ENCODE results near the gene PLB1.

PLB1 gene

GRCh38 chr2:28451793-28452533 lies 43.9 kb upstream of the PLB1 start:
- no peaks in the 10 kb centered on the region for H3K4me1 ChIP-seq (ENCODE audit: control insufficient read depth, insufficient read depth, low read length)
- H3K27me3 ChIP-seq (ENCODE audit: control insufficient read depth, insufficient read depth, low read length), result no peaks in the 10 kb centered on the region
- H3K4me3 ChIP-seq (ENCODE audit: low read depth, low read length), result no peak overlapping the region
- no peaks in the 10 kb centered on the region for H3K9me3 ChIP-seq (ENCODE audit: control insufficient read depth, insufficient read depth, low read length)
- H3K27ac ChIP-seq (ENCODE audit: low read depth, low read length), result no peak overlapping the region
- H3K9ac ChIP-seq (ENCODE audit: low read depth, low read length), result no peak overlapping the region
- H3K36me3 ChIP-seq (ENCODE audit: control insufficient read depth, insufficient read depth, low read length), result no peaks in the 10 kb centered on the region

- H3K4me3 ChIP-seq (ENCODE audit: low read depth, low read length), result no peak overlapping the region
- H3K9me3 ChIP-seq (ENCODE audit: control insufficient read depth, insufficient read depth, low read length), result no peaks in the 10 kb centered on the region
- H3K36me3 ChIP-seq (ENCODE audit: control insufficient read depth, insufficient read depth, low read length), result no peaks in the 10 kb centered on the region
- H3K27ac ChIP-seq (ENCODE audit: low read depth, low read length), result no peak overlapping the region
- no peaks in the 10 kb centered on the region for H3K27me3 ChIP-seq (ENCODE audit: control insufficient read depth, insufficient read depth, low read length)
- H3K4me1 ChIP-seq (ENCODE audit: control insufficient read depth, insufficient read depth, low read length), result no peaks in the 10 kb centered on the region
- no peak overlapping the region for H3K9ac ChIP-seq (ENCODE audit: low read depth, low read length)
Measured at GRCh38 chr2:28452534-28453081, 43.3 kb upstream of the PLB1 start.

- no peak overlapping the region for H3K27ac ChIP-seq (ENCODE audit: low read depth, low read length)
- H3K9ac ChIP-seq (ENCODE audit: low read depth, low read length), result no peak overlapping the region
Measured at GRCh38 chr2:28453396-28453795, 42.5 kb upstream of the PLB1 start.

DNA sequence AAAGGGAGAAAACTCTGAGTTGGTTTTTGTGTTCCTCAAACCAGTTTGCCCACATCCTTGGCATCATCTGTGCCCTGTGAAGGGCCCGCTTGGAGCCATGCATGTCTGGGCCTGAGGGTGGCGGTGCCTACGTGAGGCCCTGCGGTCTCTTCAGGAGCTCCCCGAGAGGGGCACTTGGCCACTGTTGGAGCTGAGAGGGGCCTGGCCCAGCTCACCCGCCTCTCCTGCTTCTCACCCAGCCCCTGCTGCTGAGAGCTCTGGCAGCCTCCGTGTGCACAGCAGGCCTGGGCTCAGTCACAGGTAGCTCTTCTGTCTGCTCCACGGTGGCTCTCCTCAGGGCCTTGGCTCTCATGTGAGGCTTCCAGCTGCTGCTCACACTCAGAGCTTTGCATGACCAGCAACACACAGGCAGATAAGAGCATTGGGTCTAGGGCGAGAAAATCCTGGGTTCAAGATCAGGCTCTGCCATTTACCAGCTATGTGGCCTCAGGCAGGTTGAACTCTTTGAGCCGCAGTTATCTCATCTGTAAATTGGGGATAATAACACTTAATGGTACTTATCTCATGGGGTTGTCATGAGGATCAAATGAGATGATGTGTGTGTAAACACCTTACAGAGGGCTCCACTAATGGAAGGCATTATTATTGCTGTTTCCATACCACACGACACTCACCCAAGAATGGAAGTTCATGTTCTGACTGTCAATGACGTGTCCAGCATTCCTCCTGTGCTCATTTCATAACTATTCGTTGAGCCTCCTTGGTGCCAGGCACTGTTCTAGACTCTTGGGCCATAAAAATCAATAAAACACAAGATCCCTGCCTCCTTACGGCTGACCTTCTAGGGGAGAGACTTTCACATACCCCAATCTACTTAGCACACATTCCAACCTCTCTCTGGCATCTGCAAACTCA lies 41.6 kb upstream of the PLB1 start:
- Histone ChIP-seq H3K4me1 (ENCODE audit: control insufficient read depth, insufficient read depth, low read length) (no peaks in the 10 kb centered on the region), H3K9ac (ENCODE audit: low read depth, low read length) (no peak overlapping the region), H3K27me3 (ENCODE audit: control insufficient read depth, insufficient read depth, low read length) (no peaks in the 10 kb centered on the region), H3K36me3 (ENCODE audit: control insufficient read depth, insufficient read depth, low read length) (no peaks in the 10 kb centered on the region), H3K9me3 (ENCODE audit: control insufficient read depth, insufficient read depth, low read length) (no peaks in the 10 kb centered on the region), H3K27ac (ENCODE audit: low read depth, low read length) (no peak overlapping the region), H3K4me3 (ENCODE audit: low read depth, low read length) (no peak overlapping the region)

More at GRCh38 chr2:28453396-28453795, 42.5 kb upstream of the PLB1 start:
- Histone ChIP-seq H3K4me1 (ENCODE audit: control insufficient read depth, insufficient read depth, low read length) (no peaks in the 10 kb centered on the region), H3K9me3 (ENCODE audit: control insufficient read depth, insufficient read depth, low read length) (no peaks in the 10 kb centered on the region), H3K36me3 (ENCODE audit: control insufficient read depth, insufficient read depth, low read length) (no peaks in the 10 kb centered on the region), H3K4me3 (ENCODE audit: low read depth, low read length) (no peak overlapping the region), H3K27me3 (ENCODE audit: control insufficient read depth, insufficient read depth, low read length) (no peaks in the 10 kb centered on the region)

DNA sequence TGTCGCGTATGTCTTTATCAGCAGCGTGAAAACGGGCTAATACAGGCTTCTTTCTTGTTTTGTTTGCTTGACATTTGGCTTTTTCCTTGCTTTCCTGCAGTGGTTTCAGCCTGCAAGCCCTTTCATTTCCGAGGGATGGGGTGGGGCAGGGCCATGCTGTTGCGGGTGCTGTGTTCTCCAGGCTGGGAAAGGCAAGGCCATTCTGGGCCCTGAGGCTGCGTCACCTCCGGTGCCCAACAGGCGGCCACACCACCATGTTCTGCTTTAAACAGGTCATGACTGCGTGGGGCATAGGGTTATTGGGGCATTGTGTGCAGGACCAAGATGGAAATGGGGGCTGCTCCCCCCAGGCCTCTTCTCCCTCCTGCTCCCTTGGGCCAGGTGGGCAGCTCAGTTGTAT lies 38.6 kb upstream of the PLB1 start:
- Histone ChIP-seq H3K9ac (ENCODE audit: low read depth, low read length) (no peak overlapping the region), H3K27me3 (ENCODE audit: control insufficient read depth, insufficient read depth, low read length) (no peaks in the 10 kb centered on the region), H3K4me1 (ENCODE audit: control insufficient read depth, insufficient read depth, low read length) (no peaks in the 10 kb centered on the region), H3K36me3 (ENCODE audit: control insufficient read depth, insufficient read depth, low read length) (no peaks in the 10 kb centered on the region), H3K9me3 (ENCODE audit: control insufficient read depth, insufficient read depth, low read length) (no peaks in the 10 kb centered on the region), H3K27ac (ENCODE audit: low read depth, low read length) (no peak overlapping the region), H3K4me3 (ENCODE audit: low read depth, low read length) (no peak overlapping the region)

DNA sequence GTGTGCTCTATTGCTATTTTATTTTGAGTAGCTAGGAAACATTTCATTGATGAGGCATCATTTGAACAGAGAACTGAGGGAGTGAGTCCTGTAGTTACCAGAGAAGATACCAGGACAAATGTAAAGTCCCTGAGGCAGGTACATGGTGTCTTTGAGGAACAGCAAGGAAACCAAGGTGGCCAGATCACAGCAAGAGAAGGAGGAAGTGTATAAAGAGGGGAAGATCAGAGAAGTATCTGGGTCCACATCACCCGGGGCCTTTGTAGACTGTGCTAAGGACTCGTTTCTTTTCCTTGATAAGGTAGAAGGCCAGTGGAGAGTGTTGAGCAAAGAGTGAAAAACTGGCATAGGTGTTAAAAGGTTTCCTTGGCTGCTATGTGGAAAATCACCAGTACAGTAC lies 34.8 kb upstream of the PLB1 start:
- Histone ChIP-seq H3K4me3 (ENCODE audit: low read depth, low read length) (no peak overlapping the region), H3K9ac (ENCODE audit: low read depth, low read length) (no peak overlapping the region), H3K9me3 (ENCODE audit: control insufficient read depth, insufficient read depth, low read length) (no peaks in the 10 kb centered on the region), H3K27ac (ENCODE audit: low read depth, low read length) (no peak overlapping the region), H3K27me3 (ENCODE audit: control insufficient read depth, insufficient read depth, low read length) (no peaks in the 10 kb centered on the region), H3K36me3 (ENCODE audit: control insufficient read depth, insufficient read depth, low read length) (no peaks in the 10 kb centered on the region), H3K4me1 (ENCODE audit: control insufficient read depth, insufficient read depth, low read length) (no peaks in the 10 kb centered on the region)

GRCh38 chr2:28462122-28462521 lies 33.7 kb upstream of the PLB1 start:
- H3K9ac ChIP-seq (ENCODE audit: low read depth, low read length), result no peak overlapping the region
- no peak overlapping the region for H3K27ac ChIP-seq (ENCODE audit: low read depth, low read length)
- H3K4me1 ChIP-seq (ENCODE audit: control insufficient read depth, insufficient read depth, low read length), result no peaks in the 10 kb centered on the region
- no peak overlapping the region for H3K4me3 ChIP-seq (ENCODE audit: low read depth, low read length)
- no peaks in the 10 kb centered on the region for H3K9me3 ChIP-seq (ENCODE audit: control insufficient read depth, insufficient read depth, low read length)
- no peaks in the 10 kb centered on the region for H3K36me3 ChIP-seq (ENCODE audit: control insufficient read depth, insufficient read depth, low read length)
- no peaks in the 10 kb centered on the region for H3K27me3 ChIP-seq (ENCODE audit: control insufficient read depth, insufficient read depth, low read length)

GRCh38 chr2:28463211-28463816 lies 32.5 kb upstream of the PLB1 start:
- H3K4me3 ChIP-seq (ENCODE audit: low read depth, low read length), result no peak overlapping the region
- no peak overlapping the region for H3K27ac ChIP-seq (ENCODE audit: low read depth, low read length)
- H3K9ac ChIP-seq (ENCODE audit: low read depth, low read length), result no peak overlapping the region
- H3K27me3 ChIP-seq (ENCODE audit: control insufficient read depth, insufficient read depth, low read length), result no peaks in the 10 kb centered on the region
- no peaks in the 10 kb centered on the region for H3K36me3 ChIP-seq (ENCODE audit: control insufficient read depth, insufficient read depth, low read length)
- H3K4me1 ChIP-seq (ENCODE audit: control insufficient read depth, insufficient read depth, low read length), result no peaks in the 10 kb centered on the region
- H3K9me3 ChIP-seq (ENCODE audit: control insufficient read depth, insufficient read depth, low read length), result no peaks in the 10 kb centered on the region

- Histone ChIP-seq H3K9ac (ENCODE audit: low read depth, low read length) (no peak overlapping the region), H3K4me3 (ENCODE audit: low read depth, low read length) (no peak overlapping the region), H3K27ac (ENCODE audit: low read depth, low read length) (no peak overlapping the region), H3K4me1 (ENCODE audit: control insufficient read depth, insufficient read depth, low read length) (no peaks in the 10 kb centered on the region), H3K9me3 (ENCODE audit: control insufficient read depth, insufficient read depth, low read length) (no peaks in the 10 kb centered on the region), H3K36me3 (ENCODE audit: control insufficient read depth, insufficient read depth, low read length) (no peaks in the 10 kb centered on the region), H3K27me3 (ENCODE audit: control insufficient read depth, insufficient read depth, low read length) (no peaks in the 10 kb centered on the region)
Measured at GRCh38 chr2:28463893-28464292, 32.0 kb upstream of the PLB1 start.

DNA sequence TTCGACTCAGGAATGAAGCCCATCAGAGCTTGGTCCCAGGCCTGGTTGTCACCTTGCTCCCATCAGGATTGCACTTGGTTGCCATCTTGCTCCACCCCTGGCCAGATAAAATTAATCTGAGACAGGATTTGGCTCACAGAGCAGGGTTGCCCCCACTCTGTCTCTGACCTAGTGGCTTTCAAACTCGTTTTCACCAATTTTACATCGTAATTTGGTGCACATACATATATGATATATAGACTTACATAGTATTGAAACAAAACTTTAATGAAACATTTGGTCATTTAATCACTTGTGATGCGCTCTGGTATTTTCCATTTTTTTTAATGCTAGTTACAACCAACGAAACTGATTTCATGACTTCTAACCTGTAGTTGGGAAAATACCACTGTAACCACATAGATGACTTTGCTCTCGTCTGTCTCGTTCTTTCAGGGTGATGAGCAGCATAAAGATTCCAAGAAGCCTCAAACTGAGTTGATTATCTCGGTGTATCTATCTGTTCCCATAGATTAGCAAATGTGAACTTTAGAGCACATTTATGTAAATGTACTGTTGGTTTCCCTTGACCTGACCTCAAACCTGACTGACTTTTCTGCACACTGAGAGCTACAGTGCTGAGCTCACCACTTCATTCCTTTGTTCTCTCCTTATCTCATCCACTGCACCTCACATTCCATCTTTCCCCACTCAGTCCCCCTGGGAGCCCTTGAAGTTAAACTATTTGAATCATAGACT lies 30.5 kb upstream of the PLB1 start:
- Histone ChIP-seq H3K4me3 (ENCODE audit: low read depth, low read length) (no peak overlapping the region), H3K9me3 (ENCODE audit: control insufficient read depth, insufficient read depth, low read length) (no peaks in the 10 kb centered on the region), H3K27me3 (ENCODE audit: control insufficient read depth, insufficient read depth, low read length) (no peaks in the 10 kb centered on the region), H3K4me1 (ENCODE audit: control insufficient read depth, insufficient read depth, low read length) (no peaks in the 10 kb centered on the region), H3K9ac (ENCODE audit: low read depth, low read length) (no peak overlapping the region), H3K36me3 (ENCODE audit: control insufficient read depth, insufficient read depth, low read length) (no peaks in the 10 kb centered on the region), H3K27ac (ENCODE audit: low read depth, low read length) (no peak overlapping the region)

Data from HUES48 (cell line).